Hepatocyte (in vitro differentiated cells): Measurements from ENCODE around the gene KRT20. TPM values are rescaled to one million over a fixed set of nuclear protein-coding genes. Genes with fewer than 3 reads are reported as not detected.

Source experiments
- DNase-seq: peaks from one replicate; pipeline ENCODE4 v3.0.0-alpha.2; 2016; ENCODE audit warnings: low spot score
- H2AFZ ChIP-seq: fragments of 200-600 bp; sonication (generic); 2 replicates; pipeline ENCODE4 v1.6.0; 2016; ENCODE audit warnings: antibody characterized with exemption, mild to moderate bottlenecking
- H3K27ac ChIP-seq: fragments of 200-600 bp; sonication (generic); 2 replicates; pipeline ENCODE4 v1.5.1; 2016; ENCODE audit warnings: mild to moderate bottlenecking
- H3K27me3 ChIP-seq: fragments of 200-600 bp; sonication (generic); 2 replicates; pipeline ENCODE4 v1.6.1; 2016
- H3K36me3 ChIP-seq: fragments of 200-600 bp; sonication (generic); replicated peaks from 2 replicates; pipeline ENCODE4 v1.5.1; 2016; ENCODE audit warnings: low read depth; ENCODE audit not compliant: insufficient read depth
- H3K4me1 ChIP-seq: fragments of 200-600 bp; sonication (generic); 2 replicates; pipeline ENCODE4 v1.5.1; 2016; ENCODE audit warnings: mild to moderate bottlenecking, moderate library complexity; ENCODE audit not compliant: insufficient read depth
- H3K4me2 ChIP-seq: fragments of 200-600 bp; sonication (generic); 2 replicates; pipeline ENCODE4 v1.6.0; 2016
- H3K4me3 ChIP-seq: fragments of 200-600 bp; sonication (generic); 2 replicates; pipeline ENCODE4 v1.5.1; 2016; ENCODE audit warnings: mild to moderate bottlenecking
- H3K79me2 ChIP-seq: fragments of 200-600 bp; sonication (generic); 2 replicates; pipeline ENCODE4 v1.6.0; 2017; ENCODE audit warnings: mild to moderate bottlenecking
- H3K9me2 ChIP-seq: fragments of 200-600 bp; sonication (generic); replicated peaks from 2 replicates; pipeline ENCODE4 v1.6.0; 2017; ENCODE audit warnings: mild to moderate bottlenecking; ENCODE audit not compliant: insufficient read depth
- H3K9me3 ChIP-seq: fragments of 200-600 bp; sonication (generic); 2 replicates; pipeline ENCODE4 v1.5.1; 2016; ENCODE audit warnings: low read depth, mild to moderate bottlenecking
- H4K20me1 ChIP-seq: fragments of 200-600 bp; sonication (generic); 2 replicates; pipeline ENCODE4 v1.6.0; 2016; ENCODE audit warnings: mild to moderate bottlenecking; ENCODE audit not compliant: insufficient read depth, poor library complexity, severe bottlenecking
- EZH2 ChIP-seq: fragments of 200-600 bp; sonication (generic); IDR thresholded peaks from 2 replicates; pipeline ENCODE4 v1.6.1; 2016; ENCODE audit warnings: antibody characterized with exemption, mild to moderate bottlenecking, borderline replicate concordance
- EZH2phosphoT487 ChIP-seq: fragments of 200-600 bp; sonication (generic); IDR thresholded peaks from one replicate; pipeline ENCODE4 v1.6.1; 2018; ENCODE audit warnings: antibody characterized with exemption, mild to moderate bottlenecking, low read depth, moderate library complexity; ENCODE audit not compliant: unreplicated experiment, severe bottlenecking
- WGBS: methylation state at CpG from one replicate; pipeline ENCODE4 v1.1.6; 2016; ENCODE audit warnings: low lambda C conversion rate; ENCODE audit errors: missing lambda C conversion rate; 5-methylcytosine and 5-hydroxymethylcytosine counted together
- polyA plus RNA-seq: library from polyadenylated mRNA; unstranded; fragments of >200 nt; fragmentation: Nextera tagmentation; extraction: Ambion mirVana; gene quantifications from 2 replicates; pipeline ENCODE4 v1.2.1, GENCODE V29; 2016
- total RNA-seq: library from RNA; depleted of rRNA; stranded (reverse); fragments of >200 nt; gene quantifications from 2 replicates; pipeline ENCODE4 v1.2.3, GENCODE V29; 2014
- TF ChIP-seq, protein P1 (sequence below): fragments of 200-600 bp; sonication (generic); IDR thresholded peaks from 2 replicates; pipeline ENCODE4 v1.5.1; 2016; ENCODE audit warnings: antibody characterized with exemption, mild to moderate bottlenecking; ENCODE audit not compliant: poor library complexity

Gene KRT20
- total and polyA plus RNA-seq, 2 experiments from 2014 or later = 1.5 to 3.4 TPM

DNA sequence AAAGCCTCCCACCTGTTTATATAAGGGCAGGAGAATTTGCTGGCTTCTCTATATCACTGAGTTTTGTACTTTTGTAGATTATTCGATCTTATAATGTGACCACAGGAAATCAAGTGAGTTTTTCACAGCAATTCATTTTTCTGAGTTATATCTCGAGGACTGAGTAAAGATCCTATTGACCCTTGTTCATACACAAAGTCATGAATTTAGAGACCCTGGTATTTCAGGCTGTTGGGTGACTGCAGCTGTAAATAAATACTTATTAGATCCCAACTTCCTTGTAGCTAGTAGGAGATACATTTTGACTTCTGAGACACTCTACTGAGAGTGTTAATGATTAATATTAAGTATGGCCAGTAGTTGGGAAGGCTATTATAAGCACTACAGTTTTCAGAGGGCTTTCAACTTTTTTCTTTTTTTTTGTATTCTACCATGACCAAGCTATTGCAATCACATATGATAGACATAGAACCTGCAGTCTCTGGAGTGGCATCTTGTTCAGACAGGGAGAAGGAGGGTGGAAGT is 3.2 kb upstream of the KRT20 start:
- Histone ChIP-seq H3K9me3 (no peaks in the 10 kb centered on the region), H3K4me1 (peaks cover 3% of the 10 kb centered on the region), H3K9me2 (no peaks in the 10 kb centered on the region), H3K36me3 (no peaks in the 10 kb centered on the region), H4K20me1 (no peaks in the 10 kb centered on the region), H2AFZ (no peak overlapping the region), H3K79me2 (no peaks in the 10 kb centered on the region), H3K27me3 (no peaks in the 10 kb centered on the region), H3K27ac (no peak overlapping the region), H3K4me3 (no peak overlapping the region), H3K4me2 (no peak overlapping the region)
- 79% methylated on average over 2 of the region's 2 CpGs for WGBS
- TF ChIP-seq EZH2 = no peak
- DNase-seq = no peak

DNA sequence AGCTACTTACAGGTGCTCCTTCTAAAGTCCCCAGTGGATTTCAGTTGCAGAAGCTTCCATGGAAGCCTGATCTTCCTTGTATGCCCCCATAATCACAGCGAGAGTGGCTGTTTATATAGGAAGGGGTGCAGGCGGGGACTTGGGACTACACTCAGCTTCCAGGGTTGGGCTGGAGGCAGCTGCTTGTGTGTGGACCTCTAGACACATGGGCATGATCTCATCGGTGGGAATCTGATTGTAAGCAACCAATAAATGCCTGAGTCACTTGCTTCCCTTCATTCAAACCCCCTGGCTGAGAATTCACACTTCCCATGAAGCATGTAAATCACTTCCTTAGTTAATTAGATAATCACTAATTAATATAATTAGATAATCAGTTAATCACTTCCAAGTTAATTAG is 1.0 kb upstream of the KRT20 start:
- Histone ChIP-seq H3K9me2 (no peaks in the 10 kb centered on the region), H3K4me3 (no peak overlapping the region), H3K9me3 (no peaks in the 10 kb centered on the region), H4K20me1 (no peaks in the 10 kb centered on the region), H3K27ac (peak overlapping the region; percentile 19), H3K79me2 (no peaks in the 10 kb centered on the region), H3K4me2 (no peak overlapping the region), H2AFZ (no peak overlapping the region), H3K27me3 (no peaks in the 10 kb centered on the region), H3K36me3 (no peaks in the 10 kb centered on the region), H3K4me1 (peaks cover 3% of the 10 kb centered on the region)
- DNase-seq = peak; percentile 37
- 54% methylated on average over 3 of the region's 3 CpGs for WGBS
- TF ChIP-seq EZH2phosphoT487 (no peak), EZH2 (no peak)
- TF ChIP-seq, protein P1, sequence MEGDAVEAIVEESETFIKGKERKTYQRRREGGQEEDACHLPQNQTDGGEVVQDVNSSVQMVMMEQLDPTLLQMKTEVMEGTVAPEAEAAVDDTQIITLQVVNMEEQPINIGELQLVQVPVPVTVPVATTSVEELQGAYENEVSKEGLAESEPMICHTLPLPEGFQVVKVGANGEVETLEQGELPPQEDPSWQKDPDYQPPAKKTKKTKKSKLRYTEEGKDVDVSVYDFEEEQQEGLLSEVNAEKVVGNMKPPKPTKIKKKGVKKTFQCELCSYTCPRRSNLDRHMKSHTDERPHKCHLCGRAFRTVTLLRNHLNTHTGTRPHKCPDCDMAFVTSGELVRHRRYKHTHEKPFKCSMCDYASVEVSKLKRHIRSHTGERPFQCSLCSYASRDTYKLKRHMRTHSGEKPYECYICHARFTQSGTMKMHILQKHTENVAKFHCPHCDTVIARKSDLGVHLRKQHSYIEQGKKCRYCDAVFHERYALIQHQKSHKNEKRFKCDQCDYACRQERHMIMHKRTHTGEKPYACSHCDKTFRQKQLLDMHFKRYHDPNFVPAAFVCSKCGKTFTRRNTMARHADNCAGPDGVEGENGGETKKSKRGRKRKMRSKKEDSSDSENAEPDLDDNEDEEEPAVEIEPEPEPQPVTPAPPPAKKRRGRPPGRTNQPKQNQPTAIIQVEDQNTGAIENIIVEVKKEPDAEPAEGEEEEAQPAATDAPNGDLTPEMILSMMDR = no peak

DNA sequence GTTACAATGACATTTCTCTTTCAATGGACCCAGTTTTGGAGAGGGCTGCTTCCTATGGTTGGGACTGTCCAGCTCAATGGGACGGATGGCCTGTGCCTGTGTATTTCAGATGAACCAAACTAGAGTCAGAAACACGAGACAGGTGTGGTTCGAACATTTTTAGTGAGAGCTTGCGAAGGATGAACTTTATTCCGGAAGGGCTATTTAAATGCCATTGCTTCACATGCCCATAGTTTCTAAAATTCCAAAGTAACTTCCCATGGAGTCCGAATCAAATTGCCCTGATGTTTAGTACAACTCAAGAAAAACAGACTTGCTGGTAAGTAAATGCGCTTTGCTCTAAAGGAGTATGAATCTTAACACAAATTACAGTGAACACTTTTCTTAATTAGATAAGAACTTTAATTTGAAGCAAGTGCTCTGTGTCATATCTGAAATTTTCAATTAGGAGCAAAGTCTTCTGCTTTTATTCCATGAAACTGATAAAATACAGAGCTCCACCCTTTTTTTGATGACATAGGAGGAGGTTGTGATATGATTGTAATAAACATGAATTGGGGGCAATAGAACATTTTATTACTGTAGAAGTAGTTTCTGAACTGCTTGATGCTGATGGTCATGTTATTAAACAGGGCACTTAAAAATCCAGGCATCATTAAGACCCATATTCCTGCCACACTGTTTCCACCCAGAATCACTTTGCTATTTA is 1.3 kb downstream of the KRT20 start:
- no peak for DNase-seq
- no peaks in the 10 kb centered on the region for H3K36me3 ChIP-seq
- H3K27ac ChIP-seq = peak overlapping the region; percentile 68
- no peak overlapping the region for H3K4me3 ChIP-seq
- no peaks in the 10 kb centered on the region for H3K79me2 ChIP-seq
- no peaks in the 10 kb centered on the region for H3K9me3 ChIP-seq
- H3K27me3 ChIP-seq = no peaks in the 10 kb centered on the region
- WGBS = 88% methylated on average over 7 of the region's 7 CpGs
- H3K4me2 ChIP-seq = no peak overlapping the region
- no peaks in the 10 kb centered on the region for H4K20me1 ChIP-seq
- peaks cover 3% of the 10 kb centered on the region for H3K4me1 ChIP-seq
- TF ChIP-seq EZH2phosphoT487 (no peak), EZH2 (no peak)
- TF ChIP-seq, protein P1 = no peak
- H3K9me2 ChIP-seq = no peaks in the 10 kb centered on the region
- no peak overlapping the region for H2AFZ ChIP-seq

DNA sequence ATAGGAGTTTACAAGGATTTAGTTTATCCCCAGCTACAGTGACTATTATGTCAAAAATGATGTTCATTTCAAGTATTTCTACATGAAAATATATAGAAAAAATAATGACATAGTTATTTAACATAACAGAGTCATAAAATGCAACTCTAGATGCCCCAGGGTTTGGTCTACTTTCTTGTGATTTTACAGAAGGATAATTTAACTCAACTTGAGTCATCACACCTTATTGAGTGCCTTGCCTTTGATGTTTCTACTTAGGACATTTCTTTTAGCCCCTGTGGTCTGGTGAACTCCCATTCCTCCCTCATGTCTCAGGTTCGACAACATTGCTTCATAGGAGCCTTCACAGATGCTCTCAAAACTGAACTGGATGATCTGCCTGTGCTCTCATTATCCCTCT is 2.0 kb downstream of the KRT20 start:
- DNase-seq = no peak

More for the DNA sequence above, 2.0 kb downstream of the KRT20 start:
- Histone ChIP-seq H3K9me3 (no peaks in the 10 kb centered on the region), H3K27me3 (no peaks in the 10 kb centered on the region), H3K27ac (peak overlapping the region; percentile 68), H3K9me2 (no peaks in the 10 kb centered on the region), H3K36me3 (no peaks in the 10 kb centered on the region), H3K4me3 (no peak overlapping the region), H2AFZ (no peak overlapping the region), H3K4me1 (no peaks in the 10 kb centered on the region), H3K79me2 (no peaks in the 10 kb centered on the region), H3K4me2 (no peak overlapping the region), H4K20me1 (no peaks in the 10 kb centered on the region)
- 71% methylated on average over 1 of the region's 1 CpG for WGBS
- TF ChIP-seq, protein P1 = no peak
- TF ChIP-seq EZH2phosphoT487 (no peak), EZH2 (no peak)
